Medulla oblongata (tissue), 1 donor: ENCODE data around the gene PLCG2.

Experiments
- DNase-seq: peaks from one replicate; pipeline ENCODE4 v3.0.0-alpha.2; 2015; ENCODE audit errors: extremely low spot score

Gene PLCG2

DNA sequence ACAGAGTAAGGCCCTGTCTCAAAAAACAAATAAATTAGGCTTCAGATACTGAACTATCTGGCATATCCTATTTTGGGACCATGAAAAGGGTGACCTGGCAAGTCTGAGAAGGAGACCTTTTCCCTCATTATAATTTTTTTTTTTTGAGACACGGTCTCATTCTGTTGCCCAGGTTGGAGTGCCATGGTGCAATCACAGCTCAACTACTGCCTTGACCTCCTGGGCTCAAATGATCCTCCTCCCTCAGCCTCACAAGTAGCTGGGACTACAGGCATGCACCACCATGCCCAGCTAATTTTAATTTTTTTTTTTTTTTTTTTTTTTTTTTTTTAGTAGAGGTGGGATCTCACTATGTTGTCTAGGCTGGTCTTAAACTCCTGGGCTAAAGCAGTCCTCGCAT, 37.3 kb downstream of the PLCG2 start:
- no peak for DNase-seq

GRCh38 chr16:81816793-81817210, 37.7 kb downstream of the PLCG2 start:
- DNase-seq, result no peak

- DNase-seq, result no peak
These were observed 38.2 kb downstream of the PLCG2 start for GRCh38 chr16:81817296-81817695.

DNA sequence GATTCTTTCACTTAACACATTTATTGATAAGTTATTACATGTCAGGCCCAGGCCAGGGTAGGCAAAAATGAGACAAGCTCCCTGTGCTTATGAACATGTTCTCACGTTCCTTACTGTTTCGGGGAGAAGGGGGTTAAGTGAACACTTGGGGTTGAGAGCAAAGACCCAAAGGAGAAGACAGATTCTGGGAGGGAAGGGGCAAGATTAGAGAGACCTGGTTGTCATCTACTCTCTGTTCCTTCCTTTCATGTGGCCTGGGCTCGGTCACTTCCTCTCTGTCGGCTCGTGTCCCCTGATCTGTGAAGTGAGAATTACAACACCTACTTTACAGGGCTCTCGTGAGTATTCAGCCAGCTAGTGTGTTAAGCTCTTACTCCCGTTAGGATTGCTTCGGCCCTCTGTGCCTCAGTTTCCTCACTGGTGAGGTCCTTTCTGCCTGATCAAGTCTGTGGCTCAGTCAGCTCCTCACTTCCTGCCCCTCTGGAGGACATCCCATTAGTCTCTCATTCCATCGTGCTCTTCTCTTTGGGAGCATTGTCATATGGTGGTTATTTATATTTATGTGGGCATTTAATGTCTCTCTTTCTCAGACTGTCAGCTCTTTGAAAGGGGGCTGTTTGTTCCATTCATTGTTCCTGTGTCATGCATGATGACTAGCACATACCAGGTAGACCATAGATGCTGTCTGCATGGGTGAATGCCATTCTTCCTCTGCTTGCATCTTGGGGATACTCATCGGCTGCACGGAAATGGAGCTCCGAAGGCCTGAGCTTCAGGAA, 38.9 kb downstream of the PLCG2 start:
- DNase-seq, result peak; percentile 48

DNA sequence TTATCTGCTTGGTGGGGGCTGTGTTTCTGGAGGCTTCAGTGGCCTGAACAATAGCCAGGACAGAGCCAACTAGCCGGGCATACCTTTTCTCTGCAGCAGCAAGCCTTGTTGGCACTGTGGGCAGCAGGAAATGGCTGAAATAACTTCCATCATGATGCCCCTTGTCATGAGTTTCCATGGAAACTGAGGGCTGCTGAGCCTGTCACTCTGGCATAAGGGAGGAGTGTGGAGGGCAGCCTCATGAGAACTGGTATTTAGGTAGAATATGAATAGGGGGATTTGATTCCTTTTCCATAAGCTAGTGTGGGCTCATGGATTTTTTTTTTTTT, 39.4 kb downstream of the PLCG2 start:
- no peak for DNase-seq

DNA sequence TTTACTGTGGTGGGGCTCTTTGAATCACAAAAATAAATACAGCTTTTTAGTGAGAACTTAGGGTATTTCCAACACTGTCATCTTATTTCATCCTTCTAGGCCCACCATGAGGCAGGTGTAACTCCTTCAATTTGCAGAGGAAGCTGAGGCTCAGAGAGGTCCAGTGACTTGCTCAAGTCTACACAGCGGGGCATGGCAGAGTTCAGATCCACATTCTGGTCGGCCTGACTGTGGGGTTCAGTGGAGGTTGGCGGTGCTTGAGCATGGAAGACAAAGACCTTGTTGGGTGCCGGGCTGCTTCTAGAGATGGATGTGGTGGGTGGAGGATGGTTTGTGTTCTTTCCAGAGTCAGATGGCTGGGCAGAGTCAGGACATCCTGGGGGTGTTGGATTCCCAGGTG, 39.8 kb downstream of the PLCG2 start:
- DNase-seq, result no peak

GRCh38 chr16:81821436-81822128, 42.5 kb downstream of the PLCG2 start:
- no peak for DNase-seq

DNA sequence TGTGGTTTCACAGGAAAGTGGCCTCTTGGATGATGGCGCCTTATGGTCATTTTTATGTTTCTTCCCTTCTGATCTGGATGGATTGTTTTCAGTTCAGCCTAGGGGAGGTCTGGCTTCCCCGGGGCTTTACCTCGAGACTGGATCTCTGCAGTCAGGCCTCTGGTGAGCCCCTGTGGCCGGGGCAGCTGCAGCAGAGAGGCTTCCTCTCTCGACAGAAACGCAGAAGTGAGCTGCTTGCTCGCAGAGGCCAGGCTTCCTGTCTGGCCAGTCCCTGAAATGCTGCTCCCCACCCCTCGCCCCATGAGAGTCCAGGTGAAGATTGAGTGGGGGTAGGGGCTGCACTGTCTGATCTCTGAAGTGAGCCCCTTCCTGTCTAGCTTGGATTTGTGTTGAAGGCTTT, 44.0 kb downstream of the PLCG2 start:
- peak; percentile 49 for DNase-seq

DNA sequence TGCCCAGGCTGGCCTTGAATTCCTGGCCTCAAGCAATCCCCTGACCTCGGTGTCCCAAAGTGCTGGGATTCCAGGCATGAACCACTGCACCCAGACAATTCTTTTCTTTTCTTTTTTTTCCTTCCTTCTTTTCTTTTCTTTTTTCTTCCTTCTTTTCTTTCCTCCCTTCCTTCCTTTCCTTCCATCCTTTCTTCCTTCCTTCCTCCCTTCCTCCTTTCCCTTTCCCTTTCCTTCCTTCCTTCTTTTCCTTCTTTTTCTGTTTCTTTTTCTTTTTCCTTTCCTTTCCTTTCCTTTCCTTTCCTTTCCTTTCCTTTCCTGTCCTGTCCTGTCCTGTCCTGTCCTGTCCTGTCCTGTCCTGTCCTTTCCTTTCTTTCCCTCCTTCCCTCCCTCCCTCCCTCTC, 44.6 kb downstream of the PLCG2 start:
- DNase-seq, result no peak

DNA sequence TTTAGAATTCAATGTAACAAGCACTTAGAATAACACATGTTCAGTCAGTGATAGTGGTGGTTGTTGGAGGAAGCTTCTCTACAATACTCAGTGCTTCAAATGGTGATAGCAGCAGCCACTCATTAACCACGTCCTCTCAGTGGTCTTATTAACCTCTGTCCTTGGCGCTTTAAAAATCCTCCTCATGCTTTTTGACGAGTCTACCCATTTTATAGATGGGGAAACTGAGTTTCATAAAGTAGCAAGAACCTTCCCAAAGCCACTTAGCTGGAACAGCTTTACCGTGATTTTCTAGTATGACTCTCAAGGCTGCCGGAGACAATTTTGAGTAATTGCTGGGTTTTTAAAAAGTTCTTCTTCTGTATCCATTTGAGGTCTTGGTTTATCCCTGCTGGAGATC, 47.4 kb downstream of the PLCG2 start:
- no peak for DNase-seq

GRCh38 chr16:81830845-81831540, 51.9 kb downstream of the PLCG2 start:
- no peak for DNase-seq

GRCh38 chr16:81831722-81832126, 52.6 kb downstream of the PLCG2 start:
- peak; percentile 73 for DNase-seq

GRCh38 chr16:81832801-81833547, 53.9 kb downstream of the PLCG2 start:
- DNase-seq, result no peak

DNA sequence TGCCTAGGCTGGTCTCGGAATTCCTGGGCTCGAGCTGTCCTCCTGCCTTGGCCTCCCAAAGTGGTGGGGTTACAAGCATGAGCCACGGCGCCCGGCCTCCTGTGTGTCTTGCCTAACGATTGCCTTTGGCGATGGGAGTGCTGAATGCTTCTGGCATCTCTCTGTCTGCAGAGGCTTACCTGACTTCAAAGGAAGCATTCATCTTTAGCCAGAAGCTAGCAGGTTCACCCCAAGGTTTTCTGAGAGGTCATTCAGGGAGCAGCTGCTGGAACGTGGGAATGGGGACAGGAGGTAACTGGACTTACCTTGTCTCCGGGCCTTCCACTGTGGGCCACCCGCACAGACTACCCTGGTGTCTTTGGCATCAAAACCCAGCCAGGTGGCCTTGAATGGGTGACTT, 54.7 kb downstream of the PLCG2 start:
- no peak for DNase-seq

DNA sequence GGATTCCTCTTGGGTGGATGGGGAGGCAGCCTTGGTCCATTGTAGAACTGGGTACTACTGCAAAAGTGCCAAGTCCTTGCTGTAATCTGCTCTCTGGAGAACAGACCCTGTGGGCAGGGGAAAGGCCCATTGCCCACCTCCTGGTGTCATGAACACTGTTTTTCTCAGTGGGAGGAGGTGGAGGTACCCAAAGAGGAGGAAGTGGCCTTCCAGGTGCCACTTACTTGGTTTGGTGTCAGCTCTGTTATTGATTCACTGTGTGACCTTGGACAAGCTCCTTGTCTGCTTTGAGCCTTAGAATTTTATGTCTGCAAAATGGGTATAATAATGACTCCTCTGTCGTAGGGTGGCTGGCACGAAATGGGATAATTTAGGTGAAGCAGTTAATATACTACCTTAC, 55.8 kb downstream of the PLCG2 start:
- DNase-seq, result no peak

DNA sequence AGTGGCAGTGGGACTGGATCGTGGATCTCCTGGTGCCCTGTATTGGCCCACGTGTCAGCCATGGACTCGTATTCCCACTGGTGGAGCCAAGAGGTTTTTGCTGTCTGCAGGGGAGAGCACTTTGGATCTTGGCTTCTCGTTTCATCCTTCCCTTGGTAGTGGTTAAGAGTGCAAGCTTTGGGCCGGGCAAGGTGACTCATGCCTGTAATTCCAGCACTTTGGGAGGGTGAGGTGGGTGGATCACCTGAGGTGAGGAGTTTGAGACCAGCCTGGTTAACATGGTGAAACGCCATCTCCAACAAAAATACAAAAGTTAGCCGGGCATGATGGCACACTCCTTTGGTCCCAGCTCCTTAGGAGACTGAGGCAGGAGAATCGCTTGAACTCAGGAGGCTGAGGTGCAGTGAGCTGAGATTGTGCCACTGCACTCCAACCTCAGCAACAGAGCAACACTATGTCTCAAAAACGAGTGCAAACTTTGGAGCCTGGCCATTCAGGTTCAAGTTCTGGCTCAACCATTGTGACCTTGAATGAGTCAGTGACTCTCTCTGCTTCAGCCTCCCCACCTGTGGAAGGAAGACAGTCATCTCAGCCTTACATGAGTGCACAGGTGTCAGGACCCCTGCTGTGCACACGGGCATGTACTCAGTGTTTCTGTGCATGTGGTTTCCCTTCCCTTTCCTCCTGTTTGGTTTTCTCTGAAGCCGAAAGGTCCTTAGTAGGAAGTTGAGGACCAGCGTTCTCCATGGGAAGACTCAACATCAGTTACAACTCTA, 57.4 kb downstream of the PLCG2 start:
- DNase-seq, result no peak

DNA sequence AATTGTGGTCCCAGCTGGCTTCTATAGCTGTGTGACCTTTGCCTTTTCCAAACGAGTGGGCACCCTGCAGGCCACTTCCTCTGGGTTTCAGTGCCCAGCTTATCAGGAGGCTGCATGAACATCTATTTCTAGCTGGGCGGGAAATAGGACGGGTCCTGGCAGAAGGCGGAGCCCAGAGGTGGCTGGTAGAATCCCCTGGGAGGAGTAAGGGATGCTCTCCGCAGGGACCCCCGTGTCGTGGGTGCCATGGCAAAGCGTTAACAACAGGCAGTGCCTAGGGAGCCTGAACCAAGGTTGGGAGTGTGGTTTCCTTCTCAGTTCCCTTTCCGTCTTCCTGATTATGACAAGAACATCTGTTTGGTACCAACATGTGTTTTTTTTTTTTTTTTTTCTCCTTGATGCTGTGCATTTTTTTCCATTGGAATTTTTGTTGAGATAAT, 58.2 kb downstream of the PLCG2 start:
- DNase-seq, result no peak

DNA sequence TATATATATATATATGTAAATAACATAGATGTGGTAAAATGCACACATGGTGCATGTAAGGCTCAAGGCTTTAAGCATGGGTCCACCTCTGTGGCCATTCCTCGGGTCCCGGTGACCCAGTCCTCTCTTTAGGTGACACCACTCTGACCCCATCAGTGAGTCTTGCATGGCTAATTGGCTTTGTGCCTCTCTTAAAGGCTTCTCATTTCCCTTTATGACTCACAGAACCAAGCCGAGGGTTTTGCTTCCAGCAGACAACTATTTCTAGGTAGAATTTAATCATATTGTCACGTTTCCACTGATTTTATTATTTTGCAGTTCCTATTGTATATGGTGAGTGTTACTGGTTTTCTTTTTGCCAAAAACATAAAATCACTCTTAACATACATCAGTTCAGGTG, 59.7 kb downstream of the PLCG2 start:
- DNase-seq, result no peak

DNA sequence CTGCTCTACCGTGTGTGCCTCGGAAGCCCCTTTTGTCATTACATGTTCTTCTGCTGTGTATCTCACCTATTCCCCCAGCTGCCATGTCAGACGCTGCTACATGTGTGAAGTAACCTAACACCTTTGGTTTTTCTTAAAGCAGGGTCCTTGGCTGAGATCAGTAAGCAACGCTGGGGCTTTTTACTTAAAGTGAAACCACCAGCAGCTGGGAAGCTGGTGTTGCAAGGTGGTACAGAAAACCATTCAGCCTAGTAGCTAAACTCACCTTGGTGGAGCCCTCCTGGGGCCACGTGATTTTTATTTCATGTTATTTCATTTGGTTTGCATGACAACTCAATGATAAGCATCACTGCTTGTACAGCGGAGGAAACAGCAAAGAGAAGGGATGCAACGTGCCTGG, 62.6 kb downstream of the PLCG2 start:
- no peak for DNase-seq

- no peak for DNase-seq
These were observed 63.6 kb downstream of the PLCG2 start for GRCh38 chr16:81842564-81843242.

DNA sequence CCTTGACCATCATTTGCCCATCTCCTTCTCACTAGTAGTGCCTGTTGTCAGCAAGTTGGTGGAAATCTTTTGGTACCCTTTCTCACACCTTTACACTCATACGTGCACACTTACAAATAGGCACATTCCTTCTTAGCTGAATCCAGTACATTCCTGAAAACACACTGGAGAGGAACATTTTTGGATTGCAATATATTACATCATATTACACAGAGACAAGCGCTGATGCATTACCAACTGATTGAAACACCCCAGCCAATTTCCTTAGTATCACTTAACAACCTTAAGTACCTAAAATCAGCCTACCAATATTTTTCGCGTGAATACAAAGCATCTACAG, 64.1 kb downstream of the PLCG2 start:
- DNase-seq, result no peak
